ENCODE data around the gene TRIM16.
"Not testable (repeated sequence)": the region's sequence is repeated elsewhere in the genome, so short reads cannot be mapped to it uniquely, and the experiment has no call there.

TRIM16 gene

DNA sequence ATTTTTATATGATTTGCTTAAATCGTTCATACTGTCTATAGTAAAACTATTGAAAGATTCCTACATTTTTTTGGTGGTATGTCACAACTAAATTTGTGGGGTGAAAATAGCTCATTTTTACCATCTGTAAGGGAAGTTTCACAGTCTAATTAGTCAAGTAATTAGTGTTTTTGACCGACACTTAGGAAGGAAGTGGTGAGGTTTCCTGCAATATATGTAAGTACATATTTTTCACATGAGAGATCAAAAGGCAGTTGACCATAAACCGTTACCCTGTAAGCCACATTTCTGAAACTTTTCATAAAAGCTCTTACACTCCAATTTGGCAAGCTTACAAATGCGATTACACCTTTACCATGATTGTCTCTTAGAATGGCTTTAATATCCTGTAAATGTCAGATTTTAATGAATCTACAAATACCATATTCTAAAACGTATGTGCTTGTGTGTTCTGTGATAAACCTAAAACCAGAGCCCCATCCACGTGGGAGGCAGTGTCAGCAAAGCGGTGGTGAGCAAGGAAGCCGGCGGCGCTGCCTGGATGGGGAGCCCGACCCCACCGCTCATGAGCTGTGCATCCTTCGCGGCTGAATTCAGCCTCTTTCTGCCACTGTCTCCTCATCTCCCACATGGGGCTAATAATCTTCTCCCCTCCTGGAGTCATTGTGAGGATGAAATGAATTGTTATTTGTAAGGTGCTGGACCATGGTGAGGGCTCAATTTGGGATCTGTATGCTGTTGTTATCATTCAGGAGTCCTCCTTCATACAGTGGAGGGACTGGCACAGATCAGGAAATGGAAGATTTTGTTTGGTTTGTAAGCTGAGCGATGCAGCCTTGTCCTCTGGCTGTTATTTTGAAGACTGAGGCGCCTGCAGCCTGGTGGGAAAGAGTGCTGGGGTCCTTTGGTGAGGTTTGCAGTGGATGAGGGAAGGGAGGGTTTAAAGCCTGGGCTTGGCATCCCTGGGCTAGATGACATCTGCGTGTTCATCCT lies 94.3 kb downstream of the TRIM16 start:
- H3K4me1 Mint-ChIP-seq = peaks cover 23% of the 10 kb centered on the region
- H3K4me3 Mint-ChIP-seq, H3K9me3 Mint-ChIP-seq, H3K27me3 Mint-ChIP-seq, H3K36me3 Mint-ChIP-seq, H3K27ac Mint-ChIP-seq: not testable (repeated sequence)

DNA sequence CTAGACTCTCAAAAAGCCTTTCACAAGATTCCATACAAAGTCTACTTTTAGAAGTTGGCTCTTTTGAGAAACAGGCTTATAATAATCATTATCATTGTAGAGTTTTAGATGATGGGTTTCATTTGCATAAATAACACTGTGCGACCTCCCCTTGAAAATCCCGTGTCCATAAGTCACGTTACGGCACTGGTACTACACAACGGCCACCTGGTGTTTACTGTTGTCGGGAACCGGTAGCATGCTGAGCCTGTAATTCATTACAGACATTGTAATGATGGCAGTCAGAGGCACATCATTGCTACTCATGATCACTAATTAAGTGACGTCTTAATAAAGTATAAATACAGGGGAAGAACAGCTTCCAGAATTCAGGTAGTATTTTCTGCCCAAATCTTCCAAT lies 96.1 kb downstream of the TRIM16 start:
- H3K36me3 Mint-ChIP-seq, H3K9me3 Mint-ChIP-seq, H3K27me3 Mint-ChIP-seq, H3K4me3 Mint-ChIP-seq, H3K27ac Mint-ChIP-seq: not testable (repeated sequence)
- H3K4me1 Mint-ChIP-seq = peaks cover 23% of the 10 kb centered on the region

DNA sequence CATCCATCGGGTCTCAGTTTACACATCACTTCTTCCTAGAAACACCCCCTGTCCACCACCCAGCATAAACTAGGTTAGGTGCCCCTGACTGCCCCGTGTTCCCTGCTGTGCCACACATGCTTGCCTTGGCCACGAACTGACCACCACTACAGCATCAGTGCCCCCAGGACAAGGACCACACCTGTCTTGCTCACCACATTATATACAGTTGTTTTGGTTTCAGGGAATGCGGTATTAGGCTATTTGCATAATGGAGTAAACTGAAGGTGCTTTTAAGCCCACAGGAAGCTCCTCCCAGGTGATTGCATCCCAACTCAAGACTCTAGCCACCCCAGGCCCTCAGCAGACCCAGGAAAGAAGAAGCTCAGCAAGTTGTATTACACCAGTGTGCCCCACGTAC lies 100.8 kb downstream of the TRIM16 start:
- H3K27ac Mint-ChIP-seq, H3K4me1 Mint-ChIP-seq, H3K4me3 Mint-ChIP-seq, H3K27me3 Mint-ChIP-seq, H3K9me3 Mint-ChIP-seq, H3K36me3 Mint-ChIP-seq: not testable (repeated sequence)

DNA sequence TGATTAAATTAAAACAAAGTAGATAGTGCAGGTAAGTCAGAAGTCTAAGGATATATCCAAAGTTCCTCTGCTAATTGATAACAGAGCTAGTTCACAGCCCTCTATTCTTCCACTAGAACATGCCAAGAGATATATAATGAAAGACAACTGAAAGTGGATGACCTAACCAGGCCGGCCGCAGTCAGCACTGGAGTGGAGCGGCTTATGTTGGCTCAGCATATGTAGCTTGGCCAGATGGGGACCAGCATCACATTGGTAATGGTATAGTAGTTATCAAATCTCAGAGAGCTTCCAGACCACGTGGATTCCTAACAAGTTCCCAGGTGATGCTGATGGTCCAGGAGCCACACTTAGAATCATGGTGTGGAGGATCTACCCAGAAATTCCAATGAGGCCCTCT lies 102.6 kb downstream of the TRIM16 start:
- H3K4me1 Mint-ChIP-seq, H3K4me3 Mint-ChIP-seq, H3K9me3 Mint-ChIP-seq, H3K27me3 Mint-ChIP-seq, H3K27ac Mint-ChIP-seq, H3K36me3 Mint-ChIP-seq: not testable (repeated sequence)

Data from activated naive CD4-positive, alpha-beta T cell treated with anti-CD3 and anti-CD28 coated beads, Interleukin-2, amount 50 U/mL, for 24 hours (primary cell).